Measurements from ENCODE around the gene FER1L5. TPM values are rescaled to one million over a fixed set of nuclear protein-coding genes. Genes with fewer than 3 reads are reported as not detected.

FER1L5 gene
- total RNA-seq, 2 experiments from 2014 or later: not detected

DNA sequence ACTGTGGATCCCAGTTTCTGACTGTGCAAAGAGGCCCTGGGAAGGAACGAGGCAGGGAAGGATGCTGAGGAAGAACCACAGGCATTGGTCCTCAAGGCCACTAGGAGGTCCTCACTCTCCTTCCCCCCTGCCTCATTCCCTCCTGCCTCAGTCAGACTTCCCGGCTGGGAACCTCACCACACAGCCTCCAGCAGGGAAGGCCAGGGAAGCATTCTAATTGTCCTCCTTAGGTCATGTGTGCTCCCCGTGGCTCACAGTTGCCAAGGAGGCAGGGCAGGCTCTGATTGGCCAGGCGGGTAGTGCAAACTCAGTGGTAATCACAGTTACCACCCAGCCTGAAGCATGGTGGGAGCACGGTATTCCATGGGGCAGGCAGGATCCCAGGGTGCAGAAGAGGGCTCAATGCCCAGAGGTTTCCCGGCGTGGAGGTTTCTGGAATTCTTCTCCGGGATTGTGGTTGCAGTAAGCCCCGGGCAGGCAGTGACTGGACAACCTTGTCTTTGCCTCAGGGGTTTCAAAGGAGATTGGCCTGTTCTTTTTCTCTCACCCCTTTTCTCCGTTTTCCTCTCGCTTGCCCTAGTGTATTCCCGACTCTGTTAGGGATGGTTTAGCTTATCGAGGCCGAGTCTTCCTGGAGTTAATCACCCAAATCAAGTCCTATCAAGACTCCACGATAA, 27.1 kb downstream of the FER1L5 start:
- Mint-ChIP-seq H3K9me3 (ENCODE audit: low read depth) (no peaks in the 10 kb centered on the region), H3K27me3 (peaks cover 2% of the 10 kb centered on the region), H3K27ac (no peak overlapping the region), H3K36me3 (no peaks in the 10 kb centered on the region), H3K4me3 (no peak overlapping the region), H3K4me1 (peaks cover 3% of the 10 kb centered on the region)
- CTCF ChIA-PET: no interaction called here
- DNase-seq: no peak
- ATAC-seq: no peak

DNA sequence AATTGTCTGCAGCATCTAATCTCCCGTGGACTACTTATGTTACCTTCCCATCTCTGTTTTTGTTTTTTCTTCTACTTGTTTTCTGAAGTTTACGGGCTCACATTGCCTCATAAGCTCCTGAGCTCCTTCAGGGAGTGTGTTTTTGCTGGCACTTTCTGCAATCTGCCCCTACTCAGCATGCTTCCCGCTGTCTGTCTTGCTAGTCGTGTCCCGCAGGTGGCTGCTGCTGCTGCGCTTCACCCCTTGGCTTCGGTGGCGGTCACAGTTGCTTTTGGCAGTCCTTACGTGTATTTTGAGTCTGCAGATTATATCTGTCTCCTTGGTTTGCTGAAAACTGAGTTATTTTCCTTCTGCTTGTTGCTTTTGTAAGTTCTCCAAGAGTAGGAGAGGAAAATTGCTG, 37.3 kb downstream of the FER1L5 start:
- H3K4me3 Mint-ChIP-seq: no peak overlapping the region

DNA sequence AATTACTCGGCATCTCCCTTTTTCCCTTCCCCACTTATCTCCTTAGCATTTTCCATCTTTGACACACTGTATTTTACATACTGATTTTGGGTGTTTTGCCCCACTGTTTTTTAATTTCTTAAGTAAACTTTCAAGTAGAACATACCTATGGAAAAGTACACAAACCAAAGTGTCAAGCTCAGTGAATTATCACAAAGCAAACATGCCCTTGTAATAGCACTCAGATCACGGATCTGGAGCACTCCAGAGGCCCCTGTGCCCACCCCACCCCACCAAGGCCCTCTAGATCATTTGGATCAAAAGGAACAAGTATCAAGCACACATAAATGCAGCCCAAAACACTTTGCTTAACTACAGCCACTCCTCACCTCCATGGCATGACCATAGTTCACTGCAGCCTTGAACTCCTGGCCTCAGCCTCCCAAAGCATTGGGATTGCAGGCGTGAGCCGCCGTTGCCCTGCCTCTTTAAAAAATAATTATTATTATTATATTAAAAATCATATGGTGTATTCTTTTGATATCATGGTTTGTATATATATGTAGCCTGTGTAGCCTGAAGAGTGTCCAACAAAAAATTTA, 38.1 kb downstream of the FER1L5 start:
- Mint-ChIP-seq H3K27ac (no peak overlapping the region), H3K27me3 (peaks cover 11% of the 10 kb centered on the region), H3K9me3 (ENCODE audit: low read depth) (no peaks in the 10 kb centered on the region), H3K36me3 (no peaks in the 10 kb centered on the region), H3K4me3 (no peak overlapping the region), H3K4me1 (no peaks in the 10 kb centered on the region)
- CTCF ChIA-PET: no interaction called here
- ATAC-seq: no peak
- DNase-seq: no peak

More for the DNA sequence above, 37.3 kb downstream of the FER1L5 start:
- no peaks in the 10 kb centered on the region for H3K9me3 Mint-ChIP-seq (ENCODE audit: low read depth)
- no peak for ATAC-seq
- CTCF ChIA-PET: no interaction called here
- no peak overlapping the region for H3K27ac Mint-ChIP-seq
- H3K36me3 Mint-ChIP-seq: no peaks in the 10 kb centered on the region
- peaks cover 11% of the 10 kb centered on the region for H3K27me3 Mint-ChIP-seq
- H3K4me1 Mint-ChIP-seq: no peaks in the 10 kb centered on the region
- DNase-seq: no peak

DNA sequence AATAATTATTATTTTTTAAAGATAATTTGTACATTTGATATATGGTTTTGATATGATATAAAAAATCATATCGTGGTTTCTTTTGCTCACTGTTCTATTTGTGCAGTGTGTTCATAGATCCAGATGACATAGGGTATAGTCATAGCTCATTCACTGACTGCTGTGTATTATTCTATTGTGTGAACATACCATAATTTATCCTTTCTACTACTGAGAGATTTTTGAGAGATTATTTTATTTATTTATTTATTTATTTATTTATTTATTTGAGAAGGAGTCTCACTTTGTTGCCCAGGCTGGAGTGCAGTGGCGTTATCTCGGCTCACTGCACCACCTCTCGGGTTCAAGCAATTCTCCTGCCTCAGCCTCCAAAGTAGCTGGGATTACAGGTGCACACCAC, 39.0 kb downstream of the FER1L5 start:
- H3K27me3 Mint-ChIP-seq: peaks cover 11% of the 10 kb centered on the region
- H3K27ac Mint-ChIP-seq: no peak overlapping the region
- no peaks in the 10 kb centered on the region for H3K36me3 Mint-ChIP-seq
- DNase-seq (no peak), ATAC-seq (no peak)
- H3K4me3 Mint-ChIP-seq: no peak overlapping the region
- CTCF ChIA-PET: no interaction called here
- no peaks in the 10 kb centered on the region for H3K9me3 Mint-ChIP-seq (ENCODE audit: low read depth)
- H3K4me1 Mint-ChIP-seq: no peaks in the 10 kb centered on the region

DNA sequence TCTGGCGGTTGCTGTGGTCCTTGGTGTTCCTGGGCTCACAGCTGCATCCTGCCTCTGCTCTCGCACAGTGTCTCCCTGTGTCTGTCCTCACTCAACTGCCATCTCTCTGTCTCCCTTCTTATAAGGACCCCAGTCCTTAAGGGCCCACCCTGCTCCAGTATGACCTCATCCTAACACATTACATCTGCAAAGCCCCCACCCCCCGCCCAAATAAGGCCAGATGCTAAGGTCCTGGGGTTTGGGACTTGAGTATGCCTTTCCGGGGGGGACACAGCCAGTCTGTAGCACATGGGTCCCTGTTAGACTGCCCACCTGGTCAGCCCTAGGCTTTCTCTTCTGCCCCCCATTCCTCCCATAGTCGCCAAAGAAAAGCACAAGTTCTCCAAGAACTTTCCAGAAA, 40.7 kb downstream of the FER1L5 start:
- Mint-ChIP-seq H3K9me3 (ENCODE audit: low read depth) (no peaks in the 10 kb centered on the region), H3K27me3 (peaks cover 11% of the 10 kb centered on the region), H3K4me3 (no peak overlapping the region), H3K36me3 (no peaks in the 10 kb centered on the region), H3K27ac (no peak overlapping the region), H3K4me1 (no peaks in the 10 kb centered on the region)
- no peak for ATAC-seq
- CTCF ChIA-PET: no interaction called here
- no peak for DNase-seq

DNA sequence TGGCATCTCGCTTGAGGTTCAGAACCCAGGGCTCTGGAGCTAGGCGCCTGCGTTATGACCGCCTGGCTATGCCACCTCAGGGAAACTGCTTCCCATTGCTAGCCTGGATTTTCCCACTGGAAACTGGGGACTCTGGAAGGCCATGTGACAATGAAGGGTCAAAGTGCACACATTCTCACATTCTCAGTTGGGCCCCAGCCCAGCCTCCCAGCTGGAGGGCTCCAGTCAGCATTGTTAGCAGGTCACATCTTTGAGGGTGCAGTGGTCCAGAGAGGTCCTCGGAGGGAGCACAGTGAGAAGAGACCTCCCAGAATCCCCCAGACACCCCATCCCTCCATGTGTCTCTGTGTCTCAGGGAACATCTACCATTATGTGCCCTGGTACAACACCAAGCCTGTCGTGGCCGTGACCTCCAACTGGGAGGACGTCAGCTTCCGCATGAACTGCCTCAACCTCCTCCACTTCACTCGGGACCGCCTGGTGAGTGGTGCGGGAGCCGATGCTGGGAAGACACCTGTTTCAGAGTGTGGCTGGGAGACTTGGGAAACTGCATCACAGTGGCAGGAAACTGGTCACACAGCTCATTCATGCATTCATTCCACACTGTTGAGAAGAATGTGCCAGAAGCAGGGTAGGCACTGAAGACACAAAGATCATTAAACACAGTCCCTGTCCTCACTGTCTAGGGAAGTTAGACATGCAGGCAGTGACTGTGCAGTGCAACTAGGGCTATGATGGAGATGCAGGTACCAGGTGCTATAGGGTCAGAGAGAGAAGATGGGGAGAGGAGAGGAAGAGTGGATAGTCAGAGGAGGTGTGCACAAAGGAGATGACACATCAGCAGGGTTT, 41.6 kb downstream of the FER1L5 start:
- H3K27ac Mint-ChIP-seq: no peak overlapping the region
- CTCF ChIA-PET: no interaction called here
- no peak overlapping the region for H3K4me3 Mint-ChIP-seq
- ATAC-seq (no peak), DNase-seq (peak; percentile 40)
- H3K4me1 Mint-ChIP-seq: no peaks in the 10 kb centered on the region
- H3K9me3 Mint-ChIP-seq (ENCODE audit: low read depth): no peaks in the 10 kb centered on the region
- H3K27me3 Mint-ChIP-seq: peaks cover 11% of the 10 kb centered on the region
- H3K36me3 Mint-ChIP-seq: no peaks in the 10 kb centered on the region

DNA sequence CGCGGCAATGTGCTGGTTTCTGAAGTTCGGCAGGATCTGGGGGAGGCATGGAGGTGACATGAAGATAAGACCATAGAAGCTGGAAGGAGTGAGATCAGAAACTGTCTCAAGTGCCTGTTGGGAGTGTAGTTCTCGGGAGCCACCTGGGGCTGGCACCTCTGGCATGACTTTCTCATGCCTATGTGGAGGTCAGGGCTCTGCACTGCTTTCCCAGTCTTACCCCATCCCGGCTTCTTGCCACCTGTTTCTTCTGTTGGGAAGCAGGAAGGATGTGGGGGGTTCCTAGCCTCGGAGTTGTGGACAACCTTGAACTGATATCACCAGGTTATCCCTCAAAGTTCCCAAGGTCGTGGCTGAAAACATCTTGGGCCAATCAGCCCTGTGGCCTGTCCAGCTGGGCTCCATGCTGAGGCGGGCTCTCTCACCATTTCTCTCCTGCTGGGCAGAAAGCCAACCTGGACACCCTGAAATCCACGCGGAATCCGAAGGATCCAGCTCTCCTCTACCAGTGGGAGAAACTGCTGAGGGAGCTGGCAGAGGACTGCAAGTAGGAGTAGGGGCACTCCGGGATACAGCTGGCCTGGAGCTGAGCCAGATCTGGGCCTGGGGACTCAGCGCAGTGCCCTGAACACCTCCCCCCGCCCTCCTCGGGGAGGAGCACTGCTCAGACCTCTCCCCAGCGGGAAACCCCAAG, 42.5 kb downstream of the FER1L5 start:
- ATAC-seq: no peak
- Mint-ChIP-seq H3K9me3 (ENCODE audit: low read depth) (no peaks in the 10 kb centered on the region), H3K27ac (no peak overlapping the region), H3K27me3 (peaks cover 5% of the 10 kb centered on the region), H3K36me3 (no peaks in the 10 kb centered on the region), H3K4me3 (no peak overlapping the region), H3K4me1 (no peaks in the 10 kb centered on the region)
- CTCF ChIA-PET: no interaction called here
- DNase-seq: no peak

DNA sequence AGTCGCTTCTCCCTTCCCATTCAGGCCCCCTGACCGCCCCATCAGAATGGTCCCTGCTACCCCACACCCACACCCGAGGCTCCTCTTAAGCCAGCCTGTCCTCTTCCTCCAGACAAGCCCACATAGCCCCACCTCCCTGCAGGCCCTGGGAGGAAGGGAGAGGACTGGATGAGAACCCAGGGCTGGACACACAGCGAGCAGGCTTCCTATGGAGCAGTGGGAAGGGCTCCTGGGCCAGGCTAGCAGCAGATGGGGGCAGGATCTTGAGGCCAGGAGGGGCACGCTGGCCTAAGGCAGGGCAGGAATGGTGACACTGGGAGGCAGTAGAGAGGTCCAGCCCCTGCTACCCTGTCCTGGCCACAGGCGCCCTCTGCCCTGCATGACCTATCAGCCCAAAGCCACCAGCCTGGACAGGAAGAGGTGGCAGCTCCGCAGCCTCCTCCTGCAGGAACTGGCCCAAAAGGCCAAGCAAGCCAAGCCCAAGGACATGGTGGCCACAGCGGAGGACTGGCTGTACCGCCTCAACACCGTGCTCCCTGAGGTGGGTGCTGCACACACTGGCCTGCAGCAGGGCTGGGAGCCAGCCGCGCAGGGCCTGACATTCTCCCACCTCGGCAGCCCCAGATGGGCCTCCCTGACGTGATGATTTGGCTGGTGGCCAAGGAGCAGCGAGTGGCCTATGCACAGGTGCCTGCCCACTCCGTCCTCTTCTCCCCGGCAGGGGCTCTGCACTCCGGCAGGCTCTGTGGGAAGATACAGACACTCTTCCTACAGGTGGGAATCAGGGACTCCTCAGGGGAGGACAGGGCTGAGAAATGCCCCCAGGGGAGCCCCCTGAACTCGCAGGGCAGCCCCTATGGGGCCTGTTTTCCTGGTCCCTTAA, 43.3 kb downstream of the FER1L5 start:
- no peak for ATAC-seq
- Mint-ChIP-seq H3K9me3 (ENCODE audit: low read depth) (no peaks in the 10 kb centered on the region), H3K27ac (no peak overlapping the region), H3K36me3 (no peaks in the 10 kb centered on the region), H3K4me1 (no peaks in the 10 kb centered on the region), H3K27me3 (no peaks in the 10 kb centered on the region), H3K4me3 (no peak overlapping the region)
- no peak for DNase-seq
- CTCF ChIA-PET: no interaction called here

DNA sequence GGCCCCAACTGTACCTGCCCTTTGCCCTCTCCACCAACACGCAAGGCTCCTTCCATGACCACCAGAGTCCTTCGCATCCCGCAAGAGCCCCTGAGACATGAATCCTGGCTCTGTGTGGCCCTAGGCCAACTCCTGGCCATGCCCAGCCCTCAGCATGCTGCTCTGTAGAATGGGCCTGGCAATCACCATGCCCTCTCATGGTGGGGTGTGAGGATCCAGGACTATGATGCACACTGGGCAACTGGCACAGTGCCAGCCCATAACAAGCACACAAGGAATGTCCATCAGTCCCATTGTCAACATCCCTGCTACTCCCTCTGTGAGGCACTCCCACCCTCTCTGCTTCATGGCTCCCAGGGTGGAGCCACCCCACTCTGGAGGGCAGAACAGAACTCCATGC, 44.7 kb downstream of the FER1L5 start:
- DNase-seq (no peak), ATAC-seq (no peak)
- no peaks in the 10 kb centered on the region for H3K36me3 Mint-ChIP-seq
- no peaks in the 10 kb centered on the region for H3K27me3 Mint-ChIP-seq
- CTCF ChIA-PET: no interaction called here
- H3K4me3 Mint-ChIP-seq: no peak overlapping the region
- H3K27ac Mint-ChIP-seq: no peak overlapping the region
- H3K9me3 Mint-ChIP-seq (ENCODE audit: low read depth): no peaks in the 10 kb centered on the region
- no peaks in the 10 kb centered on the region for H3K4me1 Mint-ChIP-seq

DNA sequence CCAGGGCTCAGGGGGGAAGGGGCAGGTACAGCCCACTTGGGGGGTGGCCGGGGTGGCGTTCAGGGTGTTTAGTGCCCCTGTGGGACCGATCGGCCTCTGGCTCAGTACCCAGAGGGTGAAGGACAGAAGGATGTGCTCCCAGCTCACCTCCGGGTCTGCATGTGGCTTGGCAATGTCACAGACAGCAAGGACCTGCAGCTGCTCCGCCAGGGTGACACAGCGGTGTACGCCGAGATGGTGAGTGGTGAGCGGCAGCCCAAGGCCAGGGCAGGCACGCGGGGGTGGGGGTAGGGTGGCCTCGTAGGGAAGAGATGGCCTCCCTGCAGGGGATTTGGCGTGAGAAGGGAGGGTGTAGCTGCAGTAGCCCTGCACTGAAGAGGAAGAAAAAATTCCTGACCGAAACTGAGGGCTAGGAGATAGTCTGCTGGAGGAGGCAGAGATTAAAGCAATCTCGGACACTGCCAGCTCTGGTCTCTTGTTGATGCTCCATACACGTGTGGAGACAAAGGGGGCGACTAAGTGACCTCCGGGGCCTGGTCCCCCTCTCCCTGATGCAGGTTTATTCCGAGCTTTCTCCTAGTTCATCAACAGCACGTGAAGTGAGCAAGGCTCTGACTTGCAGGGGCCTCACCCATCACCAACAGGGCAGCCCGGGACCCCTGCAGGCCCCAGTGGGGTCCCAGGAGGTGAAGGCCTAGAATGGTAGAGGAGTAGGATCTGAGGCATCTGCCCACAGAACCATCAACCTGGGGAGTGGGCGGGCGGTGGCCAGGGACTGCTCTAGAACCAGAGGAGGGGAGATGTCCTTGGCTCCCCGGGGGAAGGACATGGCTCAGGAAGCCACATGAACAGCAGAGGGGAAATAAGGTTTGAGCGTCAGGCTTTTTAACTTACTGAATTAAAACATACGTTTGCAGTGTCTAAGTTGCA, 45.4 kb downstream of the FER1L5 start:
- H3K36me3 Mint-ChIP-seq: no peaks in the 10 kb centered on the region
- peak overlapping the region; percentile 11 for H3K27ac Mint-ChIP-seq
- ATAC-seq: no peak
- no peaks in the 10 kb centered on the region for H3K27me3 Mint-ChIP-seq
- CTCF ChIA-PET: no interaction called here
- H3K4me3 Mint-ChIP-seq: no peak overlapping the region
- no peak for DNase-seq
- H3K9me3 Mint-ChIP-seq (ENCODE audit: low read depth): no peaks in the 10 kb centered on the region
- no peaks in the 10 kb centered on the region for H3K4me1 Mint-ChIP-seq

DNA sequence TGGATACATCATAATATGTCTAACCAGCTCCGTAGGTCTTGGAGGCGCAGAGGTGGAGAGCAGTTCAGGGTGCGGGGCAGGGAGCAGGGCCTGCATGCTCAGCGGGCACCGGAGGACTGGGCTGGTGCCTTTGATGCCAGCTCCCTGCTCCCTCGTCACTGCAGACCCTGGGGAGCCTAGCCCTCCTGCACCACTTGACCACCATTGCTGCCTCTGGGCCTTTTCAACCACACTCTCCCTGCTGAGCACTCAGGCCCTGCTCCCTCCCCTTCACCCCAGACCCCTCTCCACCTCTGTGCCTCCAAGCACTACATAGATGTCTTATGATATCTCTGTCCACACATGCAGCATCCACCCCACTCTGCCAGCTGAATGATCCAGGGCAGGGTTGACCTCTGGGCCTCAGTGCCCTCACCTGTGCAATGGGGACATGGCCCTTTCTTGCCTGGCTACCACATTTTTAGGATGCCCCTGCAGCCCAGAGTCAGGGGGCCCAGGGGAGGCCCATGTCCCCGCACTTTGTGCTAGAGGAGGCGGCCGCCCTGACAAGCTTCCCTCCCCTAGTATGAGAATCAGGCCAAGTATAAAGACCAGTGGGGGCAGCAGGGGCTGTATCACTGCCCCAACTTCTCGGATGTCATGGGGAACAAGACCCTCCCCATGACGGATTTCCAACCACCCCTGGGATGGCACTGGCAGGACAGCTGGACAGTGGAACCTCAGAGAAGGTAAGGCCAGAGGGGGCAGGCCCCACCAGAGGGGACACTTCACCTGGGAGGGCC, 46.3 kb downstream of the FER1L5 start:
- Mint-ChIP-seq H3K4me3 (no peak overlapping the region), H3K9me3 (ENCODE audit: low read depth) (no peaks in the 10 kb centered on the region), H3K4me1 (no peaks in the 10 kb centered on the region), H3K27ac (no peak overlapping the region), H3K36me3 (no peaks in the 10 kb centered on the region), H3K27me3 (no peaks in the 10 kb centered on the region)
- DNase-seq: no peak
- CTCF ChIA-PET: no interaction called here
- no peak for ATAC-seq

Data from activated CD8-positive, alpha-beta memory T cell treated with anti-CD3 and anti-CD28 coated beads, Interleukin-2, amount 10 ng/mL, durations not matched to agents 7 days and 5 days (primary cell).